Stimulated activated CD8-positive, alpha-beta memory T cell treated with anti-CD3 and anti-CD28 coated beads, Interleukin-15, amount 100 ng/mL, for 24 hours (primary cell): ENCODE measurements around the gene C3orf52.

Experiments used
- DNase-seq: peaks from one replicate; pipeline ENCODE4 v3.0.0-alpha.2; 2020; ENCODE audit warnings: low read depth

Gene C3orf52

DNA sequence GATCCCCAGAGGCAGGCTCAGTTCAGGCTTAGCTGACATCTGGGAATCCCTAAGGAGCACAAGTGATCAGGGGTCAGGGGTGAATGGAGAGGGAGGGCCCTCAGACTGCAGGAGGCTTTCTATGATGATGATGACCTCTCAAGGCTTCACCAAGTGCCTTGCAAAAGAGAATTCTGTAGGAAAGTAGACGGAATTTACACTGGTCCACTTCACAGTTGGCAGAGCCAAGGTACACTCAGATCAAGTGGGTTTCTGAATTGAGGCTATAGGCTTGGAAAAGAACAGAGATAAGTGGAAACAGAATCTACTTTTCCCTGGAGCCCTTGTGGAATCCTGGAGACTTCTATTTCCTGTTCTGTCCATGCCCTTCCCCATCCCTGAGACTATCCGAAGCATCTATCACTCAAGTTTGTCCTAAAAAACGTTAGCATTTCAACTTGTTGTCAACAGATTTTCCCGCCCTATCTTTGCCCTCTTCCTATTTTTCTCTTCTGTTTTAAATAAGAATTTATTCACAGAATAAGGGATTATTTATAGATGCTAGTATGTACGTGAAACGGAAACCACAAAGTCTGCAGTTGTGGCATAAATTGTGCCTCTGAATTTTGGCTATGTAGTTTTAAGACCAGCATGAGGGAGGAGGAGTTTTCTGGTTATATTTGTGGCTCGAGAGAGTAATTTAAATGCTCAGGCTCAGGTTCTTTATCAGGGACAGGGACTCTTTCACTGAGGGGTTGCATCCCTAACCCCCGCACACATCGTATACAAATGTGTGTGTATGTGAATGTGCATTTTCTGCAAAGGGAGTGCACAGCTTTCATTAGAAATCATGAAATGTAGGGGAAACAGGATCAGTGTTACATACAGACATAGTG, 34.0 kb downstream of the C3orf52 start:
- no peak for DNase-seq

DNA sequence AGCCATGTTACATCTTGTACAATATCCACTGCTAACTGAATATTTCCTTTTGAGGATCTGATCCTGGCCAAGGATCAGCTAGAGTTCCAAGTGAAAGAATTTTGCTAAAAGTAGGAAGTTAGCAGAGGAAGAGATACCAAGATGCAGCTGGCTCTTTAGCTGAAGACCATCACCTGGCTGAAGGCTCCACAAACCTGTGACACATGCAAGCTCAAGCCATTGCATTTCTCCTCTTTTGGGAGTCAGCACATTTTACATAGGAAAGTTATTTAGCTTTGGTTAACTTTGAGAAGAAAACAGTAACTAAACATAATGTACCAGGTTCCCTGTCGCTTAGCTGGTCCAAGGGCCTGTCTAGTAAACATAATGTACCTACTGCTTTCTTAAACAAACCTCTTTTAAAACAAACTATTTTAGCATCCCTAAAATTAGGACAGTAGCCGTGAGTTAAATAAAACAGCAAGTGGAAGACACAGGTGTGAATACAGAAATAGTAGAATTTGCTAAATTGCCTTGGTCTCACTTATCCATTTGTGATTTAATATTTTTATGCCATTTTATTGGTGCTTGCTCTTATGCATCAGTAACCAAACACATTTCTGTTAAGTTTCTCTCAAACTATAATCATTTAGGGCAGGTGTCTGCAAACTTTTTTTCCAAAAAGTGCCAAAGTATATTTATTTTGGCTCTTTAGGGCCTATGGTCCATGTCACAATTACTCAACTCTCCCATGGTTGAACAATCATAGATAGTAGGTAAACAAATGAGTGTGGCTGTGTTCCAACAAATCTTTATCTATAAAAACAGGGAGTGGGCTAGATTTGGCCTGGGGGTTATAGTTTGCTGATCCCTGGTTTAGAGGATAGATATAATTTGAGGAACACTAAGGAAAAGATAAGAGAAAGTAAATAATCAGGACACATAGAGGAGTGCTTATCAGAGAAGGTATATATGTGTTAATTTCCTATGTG, 35.7 kb downstream of the C3orf52 start:
- no peak for DNase-seq

DNA sequence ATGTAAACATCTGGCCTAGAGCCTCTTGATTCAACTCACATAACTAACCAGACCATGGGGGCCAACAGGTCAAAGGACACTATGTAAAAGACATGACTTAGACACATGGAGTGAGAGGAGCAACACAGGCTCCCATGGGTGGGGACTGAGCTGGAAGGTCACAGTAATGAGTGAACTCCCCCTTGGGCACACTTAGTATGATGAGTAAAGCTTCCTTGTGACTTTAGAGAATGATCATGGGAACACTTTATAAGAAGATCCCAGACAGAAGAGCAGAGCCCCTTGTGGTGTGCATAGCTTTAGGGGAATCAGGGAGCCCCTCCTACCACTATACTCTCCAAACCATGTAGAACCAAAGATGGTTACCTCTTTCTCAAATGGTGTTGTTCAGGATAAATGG, 36.7 kb downstream of the C3orf52 start:
- DNase-seq: no peak

DNA sequence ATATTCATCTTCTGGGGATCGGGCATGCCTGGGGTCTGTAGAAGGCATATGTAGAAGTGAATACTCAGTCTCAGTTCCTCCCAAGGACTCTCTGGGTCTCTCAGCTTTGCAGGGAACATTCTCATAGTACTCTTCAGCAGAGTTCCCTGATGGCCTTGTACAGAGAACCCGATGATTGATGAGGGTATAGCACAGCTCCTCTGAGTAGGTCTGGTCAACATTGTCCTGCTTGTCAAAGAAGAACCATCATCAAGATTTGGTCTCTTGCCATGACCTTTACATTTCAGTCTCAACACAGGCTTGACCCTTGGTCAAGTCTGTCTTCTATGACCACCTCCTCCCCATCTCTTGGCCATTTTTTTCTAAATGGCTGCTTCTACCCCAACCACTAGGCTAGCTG, 37.4 kb downstream of the C3orf52 start:
- no peak for DNase-seq

DNA sequence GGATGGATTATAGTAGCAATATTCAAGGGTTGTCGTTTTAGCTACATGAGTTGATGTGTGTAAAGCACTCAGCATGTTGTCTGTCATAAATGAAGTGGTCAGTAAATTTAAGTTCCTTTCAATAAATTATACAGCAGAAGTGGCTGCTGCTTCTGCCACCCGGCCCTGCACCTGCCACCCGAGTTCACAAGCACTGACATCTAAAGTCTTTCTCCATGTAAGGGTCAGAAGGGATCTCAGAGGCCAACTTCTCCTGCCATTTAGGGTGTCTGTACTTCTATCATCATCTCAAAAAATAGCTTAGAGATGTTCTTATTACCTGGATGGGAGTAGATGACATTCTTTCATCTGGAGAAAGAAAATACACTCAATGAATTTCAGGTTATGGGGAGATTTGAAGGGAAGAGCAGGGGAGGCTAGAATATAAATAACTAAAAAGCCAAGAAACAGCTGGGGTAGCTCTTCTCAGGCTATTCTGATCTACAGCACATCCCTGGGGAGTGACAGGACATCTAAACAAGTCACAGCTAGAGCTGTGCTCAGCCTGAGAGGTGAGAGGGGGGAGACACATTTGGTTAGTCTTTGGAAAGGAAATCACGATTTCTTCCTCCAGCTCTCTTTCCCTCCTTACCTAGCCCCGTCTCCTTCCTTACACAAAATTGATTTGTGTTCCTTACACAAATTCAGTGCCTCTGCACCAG, 38.9 kb downstream of the C3orf52 start:
- DNase-seq: no peak

DNA sequence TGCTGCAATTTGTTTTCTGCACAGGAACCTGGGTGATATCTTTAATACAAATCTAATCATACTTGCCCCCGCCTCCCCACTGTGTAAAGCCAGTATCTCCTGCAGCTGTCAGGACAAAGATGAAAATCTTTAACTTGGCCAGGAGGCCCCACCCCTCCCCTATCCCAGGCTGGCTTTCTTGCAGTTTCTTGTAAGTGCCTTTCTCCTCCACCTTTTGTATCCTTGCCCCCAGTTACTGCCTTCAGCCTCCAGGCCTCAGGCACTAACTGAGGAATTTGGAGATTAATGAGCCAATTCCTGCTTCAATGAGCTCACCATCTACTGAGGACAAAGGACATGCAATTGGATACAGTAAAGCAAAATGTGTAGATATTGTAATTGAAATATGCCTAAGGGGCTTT, 40.3 kb downstream of the C3orf52 start:
- no peak for DNase-seq

DNA sequence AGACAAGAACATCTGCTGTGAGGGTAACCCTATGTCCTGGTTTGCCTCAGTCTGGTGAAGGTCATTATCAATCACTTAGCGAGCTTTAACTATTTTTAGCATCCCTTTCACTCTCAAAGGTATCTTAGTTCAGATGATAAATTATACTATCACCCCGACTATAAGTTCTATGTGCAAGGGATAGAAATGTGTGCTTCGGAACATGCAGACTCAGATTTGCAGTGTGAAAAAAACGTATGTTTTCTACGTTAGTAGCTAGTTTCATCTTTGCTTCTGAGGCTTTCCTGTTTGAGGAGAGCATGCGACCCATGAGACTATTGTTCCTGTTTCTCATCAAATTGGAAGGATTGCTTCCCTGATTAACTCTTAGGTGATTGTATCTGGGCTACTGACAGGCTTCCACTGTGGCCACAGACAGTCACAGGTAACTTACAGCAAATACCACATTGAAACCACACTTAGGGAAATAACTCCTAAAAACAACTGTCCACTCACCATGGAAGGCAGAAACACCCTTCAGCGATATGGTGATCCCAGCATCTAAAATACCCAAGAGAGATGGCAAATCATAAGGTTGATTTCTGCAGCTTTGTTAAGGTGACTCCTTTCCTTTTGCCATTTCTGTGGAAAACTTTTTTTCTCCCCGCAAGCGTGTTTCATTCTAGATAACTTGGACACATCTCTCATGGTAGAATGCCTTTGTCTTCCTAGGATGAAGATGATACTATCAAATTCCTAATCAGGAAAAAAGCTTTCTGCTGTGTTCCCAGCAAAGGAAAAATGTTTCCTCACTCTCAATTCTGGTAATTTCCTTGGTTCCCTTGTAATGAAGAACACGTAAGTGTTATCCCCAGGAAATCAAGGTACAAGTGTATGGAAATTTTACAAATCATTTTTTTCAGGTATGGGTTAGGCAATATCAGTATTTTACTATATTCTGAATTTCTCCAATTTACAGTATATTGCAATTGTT, 41.6 kb downstream of the C3orf52 start:
- DNase-seq: no peak

DNA sequence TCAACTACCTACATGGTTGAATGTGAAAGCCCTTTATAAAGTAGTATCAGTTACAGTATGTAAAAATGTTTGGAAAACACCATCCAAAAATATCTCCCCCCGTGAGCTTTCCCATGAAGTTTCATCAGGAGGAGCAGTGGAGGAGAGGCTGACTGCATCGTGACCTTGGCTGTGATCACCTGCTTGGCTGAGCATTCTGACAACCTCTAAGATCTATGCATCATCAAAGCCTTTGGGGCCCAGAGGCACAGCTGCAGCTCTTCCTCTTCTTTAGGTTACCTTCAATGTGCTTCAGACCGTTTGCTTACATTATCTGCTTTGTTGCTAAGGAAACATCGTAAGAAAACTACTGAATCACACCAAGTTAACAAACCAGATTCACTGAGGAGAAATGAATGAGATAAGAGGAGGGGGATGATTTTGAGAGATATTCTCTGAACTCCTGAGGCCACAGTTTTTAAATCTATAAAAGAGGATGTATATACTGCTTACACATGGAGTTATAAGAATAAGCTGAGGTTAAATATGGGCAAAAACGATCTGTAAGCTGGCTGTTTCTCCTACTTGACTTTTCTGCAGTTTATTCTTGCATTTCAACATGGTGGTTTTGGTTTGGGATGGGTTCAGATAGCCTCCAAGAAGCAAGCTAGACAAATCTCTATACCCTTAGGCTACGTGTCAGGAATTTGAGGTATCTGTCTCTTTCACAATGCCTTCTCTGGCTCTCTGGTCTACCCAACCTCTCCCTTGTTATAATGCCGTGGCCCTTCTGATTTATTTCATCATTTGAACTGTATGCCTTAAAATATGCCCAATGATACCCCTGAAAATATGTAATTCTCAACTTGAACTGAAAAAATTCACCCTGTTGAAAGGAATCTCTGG, 42.9 kb downstream of the C3orf52 start:
- DNase-seq: no peak

DNA sequence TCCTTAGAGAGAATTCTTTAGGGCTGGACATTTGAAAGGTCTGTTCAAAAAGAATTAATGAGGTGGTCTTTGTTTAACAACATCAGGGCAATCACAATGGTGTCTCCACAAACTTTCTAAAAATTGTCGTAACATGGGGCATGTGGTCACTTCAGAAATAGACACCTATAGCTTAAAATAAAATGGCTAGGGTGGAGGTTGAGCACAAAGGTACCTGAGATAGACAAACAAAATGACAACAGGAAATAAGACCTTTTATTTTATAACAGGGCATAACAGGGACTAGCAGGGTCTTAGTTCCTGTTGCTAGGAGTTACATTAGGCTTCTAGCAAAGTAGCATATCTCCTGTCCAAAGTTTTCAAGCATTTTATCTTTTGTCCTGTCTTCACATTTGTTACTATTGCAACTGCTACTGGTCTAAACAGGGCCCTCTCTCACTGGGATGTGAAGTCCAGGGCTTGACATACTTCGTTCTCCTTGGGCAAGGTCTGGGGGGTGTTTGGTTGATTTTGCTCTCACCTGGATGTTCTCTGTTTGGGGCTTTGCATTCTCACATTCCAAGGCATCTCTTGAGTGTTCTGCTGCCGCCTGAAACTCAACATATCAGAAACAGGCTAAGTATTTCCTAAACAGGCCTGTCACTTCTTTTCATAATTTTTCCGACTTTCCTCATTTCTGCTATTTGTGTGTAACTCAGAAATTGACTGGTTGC, 43.9 kb downstream of the C3orf52 start:
- no peak for DNase-seq

DNA sequence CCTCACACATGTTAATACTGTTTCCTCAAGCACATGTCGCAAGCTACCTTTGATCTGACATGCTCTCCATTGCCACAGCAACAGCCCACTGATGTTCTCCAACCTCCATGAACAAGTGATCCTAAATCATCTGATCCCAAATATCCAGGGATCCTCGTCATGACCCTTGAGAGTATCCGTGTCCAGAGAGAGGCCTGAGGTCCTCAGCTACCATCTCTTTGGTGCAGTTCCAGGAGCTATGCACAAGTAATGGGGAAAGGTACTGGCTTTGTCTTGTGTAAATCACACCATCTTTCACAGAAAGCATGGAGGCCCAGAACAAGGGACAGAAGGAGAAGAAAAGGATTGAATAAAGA, 44.4 kb downstream of the C3orf52 start:
- DNase-seq: no peak

DNA sequence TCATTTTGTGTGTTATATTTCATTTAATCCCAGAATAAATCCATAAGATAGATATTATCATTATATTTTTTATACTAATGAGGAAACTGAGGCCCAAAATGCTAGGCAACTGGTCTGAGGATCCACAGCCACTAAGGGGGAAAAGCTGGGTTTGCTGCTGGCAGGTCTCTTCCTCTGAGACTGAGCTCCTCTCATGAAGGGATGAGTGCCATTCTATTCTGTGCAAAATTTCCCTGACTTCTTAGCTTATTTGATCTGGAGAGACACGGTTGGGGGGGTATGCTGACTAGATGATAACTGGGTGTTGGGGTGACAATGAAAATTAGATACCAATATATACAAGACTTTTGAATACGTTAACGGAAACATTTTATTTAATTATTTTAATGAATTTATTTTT, 44.9 kb downstream of the C3orf52 start:
- no peak for DNase-seq

DNA sequence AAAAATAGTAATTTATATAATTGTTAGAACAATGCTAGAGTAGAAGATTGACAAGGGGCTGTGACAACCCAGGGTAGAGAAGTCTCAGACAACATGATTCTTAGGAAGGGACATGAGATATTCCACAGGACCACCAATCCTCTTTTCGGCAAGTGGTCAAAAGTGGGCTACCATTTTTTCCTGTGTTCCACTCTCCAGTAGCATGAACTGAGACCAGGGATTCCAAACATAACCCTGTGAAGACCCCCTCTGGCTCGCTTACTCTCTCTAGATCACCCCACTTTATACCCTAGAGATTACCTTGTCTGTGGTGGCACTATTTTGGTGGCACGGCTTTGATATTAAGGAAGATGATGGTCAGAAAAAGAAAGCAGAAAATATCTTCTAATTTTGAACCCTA, 45.9 kb downstream of the C3orf52 start:
- no peak for DNase-seq

DNA sequence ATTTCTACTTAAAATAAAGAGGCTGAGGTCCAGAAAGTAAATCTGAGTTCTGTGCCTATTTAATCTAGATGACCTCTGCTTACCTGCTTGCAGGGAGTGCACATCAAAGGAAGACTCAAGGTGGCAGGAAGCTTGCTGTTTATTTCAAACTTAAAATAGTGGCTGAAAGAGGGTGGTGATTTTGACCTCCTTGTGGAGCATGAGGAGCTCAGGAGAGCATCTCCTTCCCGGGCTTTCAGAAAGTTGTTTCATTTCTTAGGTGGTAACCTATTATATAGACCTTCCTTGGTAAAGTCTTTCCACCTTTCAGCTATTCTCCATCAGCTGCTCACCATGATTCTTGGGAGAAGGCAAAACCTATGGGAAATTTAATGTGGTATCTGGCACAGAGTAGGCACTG, 46.4 kb downstream of the C3orf52 start:
- DNase-seq: no peak

DNA sequence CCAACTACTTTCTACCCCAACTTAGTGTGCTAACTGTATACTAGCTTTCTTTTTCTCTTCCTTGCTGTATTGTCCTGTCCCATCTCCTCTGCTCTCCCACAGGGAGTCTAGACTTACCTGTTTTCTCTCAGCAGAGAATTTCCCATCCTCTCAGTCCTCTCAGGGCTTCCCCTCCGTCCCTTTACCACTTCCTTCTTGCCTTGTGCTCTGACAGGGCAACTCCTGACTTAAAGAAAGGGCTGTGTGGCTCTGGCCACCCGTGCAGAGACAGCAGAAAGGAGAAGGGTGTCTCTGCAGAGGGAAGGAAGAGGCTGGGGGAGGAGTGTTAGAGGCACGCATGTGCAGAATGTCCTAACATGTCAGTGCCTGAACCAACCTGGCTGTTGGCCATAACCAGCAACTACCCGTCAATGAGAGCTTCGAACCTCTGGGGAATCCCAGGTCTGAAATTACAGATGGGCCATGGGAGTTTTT, 46.8 kb downstream of the C3orf52 start, which contains the start of gene GCSAM:
Gene GCSAM, minus strand, starts transcription at position 274 of the 474 bp plus-strand sequence. Its CDS starts 128 bp downstream, at position 146.
- no peak for DNase-seq

DNA sequence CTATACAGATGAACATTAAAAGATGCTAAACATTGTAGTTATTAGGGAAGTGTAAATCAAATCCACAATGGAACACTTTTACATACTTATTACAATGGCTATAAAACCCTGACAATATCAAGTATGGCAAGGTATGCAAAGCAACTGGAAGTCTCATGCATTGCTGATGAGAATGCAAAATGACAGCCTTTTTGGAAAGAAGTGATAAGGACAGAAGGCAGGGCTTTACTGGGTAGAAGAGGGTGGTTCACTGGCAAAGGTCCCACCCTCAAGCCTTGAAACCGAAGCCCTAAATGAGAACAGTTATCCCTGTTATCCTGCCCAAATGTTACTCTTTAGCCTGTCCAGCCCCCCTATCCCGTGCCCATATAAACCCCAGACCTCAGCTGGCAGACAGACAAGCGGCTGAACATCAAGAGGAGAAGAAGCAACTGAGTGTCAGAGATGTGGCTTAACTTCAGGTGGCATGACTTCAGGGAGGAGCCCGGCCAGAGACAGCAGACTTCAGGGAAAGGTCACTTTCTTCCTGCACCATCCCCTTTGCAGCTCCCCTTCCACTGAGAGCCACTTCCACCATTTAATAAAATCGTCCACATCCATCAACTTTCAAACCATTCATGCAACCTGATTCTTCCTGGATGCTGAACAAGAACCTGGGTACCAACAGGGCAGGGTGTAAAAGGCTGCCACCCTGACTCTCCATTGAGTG, 47.6 kb downstream of the C3orf52 start:
- no peak for DNase-seq

DNA sequence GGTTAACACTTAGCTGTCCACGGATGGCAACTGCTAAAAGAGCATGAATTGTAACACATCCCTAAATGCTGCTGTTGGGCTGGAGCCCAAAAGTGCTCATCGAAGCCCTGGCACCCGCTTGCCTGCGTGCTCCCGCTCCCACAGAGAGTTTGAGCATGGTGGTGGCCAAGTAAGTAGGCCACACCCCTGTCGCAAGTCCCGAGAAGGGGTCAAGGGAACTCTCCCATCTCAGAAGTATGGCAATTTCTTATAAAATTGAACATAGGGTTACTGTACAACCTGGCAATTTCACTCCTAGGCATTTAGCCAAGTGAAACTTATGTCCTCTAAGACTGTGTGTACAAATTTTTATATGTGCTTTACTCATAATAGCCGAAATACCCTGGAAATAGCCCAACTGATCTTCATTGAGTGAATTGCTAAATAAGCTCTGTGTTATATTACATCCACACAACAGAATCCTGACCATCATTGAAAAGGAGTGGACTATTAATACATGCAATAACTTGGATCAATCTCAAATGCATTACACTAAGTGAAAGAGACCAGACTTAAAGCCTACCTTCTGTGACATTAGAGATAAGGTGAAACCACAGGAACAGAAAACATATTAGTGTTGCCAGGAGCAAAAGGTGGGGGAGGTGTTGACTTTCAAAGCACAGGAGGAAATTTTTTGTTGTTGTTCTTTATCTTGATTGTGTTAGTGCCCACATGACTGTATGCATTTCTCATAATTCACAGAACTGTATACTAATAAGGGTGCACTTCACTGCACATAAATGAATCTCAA, 48.3 kb downstream of the C3orf52 start:
- no peak for DNase-seq

DNA sequence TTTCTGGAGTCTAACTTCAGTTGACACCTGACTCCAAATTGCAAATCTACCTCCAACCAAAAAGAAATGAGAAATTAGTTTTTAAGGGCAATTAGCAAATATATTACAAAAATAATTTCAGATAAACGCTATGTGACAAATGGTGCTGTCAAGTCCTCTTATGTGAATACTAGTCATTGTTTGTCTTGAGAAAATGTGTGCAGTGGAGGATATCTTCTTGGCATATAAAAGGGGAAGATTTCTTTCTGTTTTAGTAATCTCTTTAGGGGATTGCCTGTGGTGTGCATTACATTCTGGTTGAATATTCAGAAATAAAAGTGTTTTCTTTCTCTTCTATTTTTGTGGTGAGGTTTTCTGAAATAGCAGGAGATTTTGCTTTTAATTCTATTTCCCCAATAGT, 49.9 kb downstream of the C3orf52 start:
- DNase-seq: no peak
